NB4 (cell line): Measurements from ENCODE around the gene HARS1.

Source experiments
- POLR2A ChIP-seq: IDR thresholded peaks from 2 replicates; pipeline ENCODE4 v1.6.1; 2011; ENCODE audit warnings: mild to moderate bottlenecking; ENCODE audit not compliant: insufficient read length; ENCODE audit errors: extremely low read depth
- TF ChIP-seq, protein P1 (sequence below): IDR thresholded peaks from one replicate; pipeline ENCODE4 v1.5.1; 2012; ENCODE audit warnings: low read depth, low read length
- TF ChIP-seq, protein P2 (sequence below): IDR thresholded peaks from 2 replicates; pipeline ENCODE4 v1.6.1; 2011; ENCODE audit warnings: low read depth, low read length

GRCh38 chr5:140632366-140633020 is 58.7 kb downstream of the HARS1 start:
- TF ChIP-seq POLR2A: no peak
- TF ChIP-seq, protein P1, sequence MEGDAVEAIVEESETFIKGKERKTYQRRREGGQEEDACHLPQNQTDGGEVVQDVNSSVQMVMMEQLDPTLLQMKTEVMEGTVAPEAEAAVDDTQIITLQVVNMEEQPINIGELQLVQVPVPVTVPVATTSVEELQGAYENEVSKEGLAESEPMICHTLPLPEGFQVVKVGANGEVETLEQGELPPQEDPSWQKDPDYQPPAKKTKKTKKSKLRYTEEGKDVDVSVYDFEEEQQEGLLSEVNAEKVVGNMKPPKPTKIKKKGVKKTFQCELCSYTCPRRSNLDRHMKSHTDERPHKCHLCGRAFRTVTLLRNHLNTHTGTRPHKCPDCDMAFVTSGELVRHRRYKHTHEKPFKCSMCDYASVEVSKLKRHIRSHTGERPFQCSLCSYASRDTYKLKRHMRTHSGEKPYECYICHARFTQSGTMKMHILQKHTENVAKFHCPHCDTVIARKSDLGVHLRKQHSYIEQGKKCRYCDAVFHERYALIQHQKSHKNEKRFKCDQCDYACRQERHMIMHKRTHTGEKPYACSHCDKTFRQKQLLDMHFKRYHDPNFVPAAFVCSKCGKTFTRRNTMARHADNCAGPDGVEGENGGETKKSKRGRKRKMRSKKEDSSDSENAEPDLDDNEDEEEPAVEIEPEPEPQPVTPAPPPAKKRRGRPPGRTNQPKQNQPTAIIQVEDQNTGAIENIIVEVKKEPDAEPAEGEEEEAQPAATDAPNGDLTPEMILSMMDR: no peak
- TF ChIP-seq, protein P2, sequence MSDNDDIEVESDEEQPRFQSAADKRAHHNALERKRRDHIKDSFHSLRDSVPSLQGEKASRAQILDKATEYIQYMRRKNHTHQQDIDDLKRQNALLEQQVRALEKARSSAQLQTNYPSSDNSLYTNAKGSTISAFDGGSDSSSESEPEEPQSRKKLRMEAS: no peak
